Fibroblast of lung (primary cell): ENCODE measurements around the gene KLRB1.

Experiments
- EZH2 ChIP-seq: IDR thresholded peaks from 2 replicates; pipeline ENCODE4 v1.5.1; 2012; ENCODE audit warnings: low read length, control low read depth, mild to moderate bottlenecking; ENCODE audit errors: missing control alignments
- TF ChIP-seq, protein P1 (sequence below), 2 donors: IDR thresholded peaks in 1 of 2; conservative IDR thresholded peaks in 1 of 2; 1 replicate in 1 of 2; 2 replicates in 1 of 2; pipeline ENCODE4 v1.5.1; 2011 to 2012; ENCODE audit warnings: low read length in 2 of 2, control low read depth in 1 of 2, inconsistent platforms in 1 of 2, low read depth in 1 of 2, mild to moderate bottlenecking in 1 of 2

- TF ChIP-seq, protein P1, sequence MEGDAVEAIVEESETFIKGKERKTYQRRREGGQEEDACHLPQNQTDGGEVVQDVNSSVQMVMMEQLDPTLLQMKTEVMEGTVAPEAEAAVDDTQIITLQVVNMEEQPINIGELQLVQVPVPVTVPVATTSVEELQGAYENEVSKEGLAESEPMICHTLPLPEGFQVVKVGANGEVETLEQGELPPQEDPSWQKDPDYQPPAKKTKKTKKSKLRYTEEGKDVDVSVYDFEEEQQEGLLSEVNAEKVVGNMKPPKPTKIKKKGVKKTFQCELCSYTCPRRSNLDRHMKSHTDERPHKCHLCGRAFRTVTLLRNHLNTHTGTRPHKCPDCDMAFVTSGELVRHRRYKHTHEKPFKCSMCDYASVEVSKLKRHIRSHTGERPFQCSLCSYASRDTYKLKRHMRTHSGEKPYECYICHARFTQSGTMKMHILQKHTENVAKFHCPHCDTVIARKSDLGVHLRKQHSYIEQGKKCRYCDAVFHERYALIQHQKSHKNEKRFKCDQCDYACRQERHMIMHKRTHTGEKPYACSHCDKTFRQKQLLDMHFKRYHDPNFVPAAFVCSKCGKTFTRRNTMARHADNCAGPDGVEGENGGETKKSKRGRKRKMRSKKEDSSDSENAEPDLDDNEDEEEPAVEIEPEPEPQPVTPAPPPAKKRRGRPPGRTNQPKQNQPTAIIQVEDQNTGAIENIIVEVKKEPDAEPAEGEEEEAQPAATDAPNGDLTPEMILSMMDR (conservative IDR thresholded peaks at IDR 0.05 in 1 of 2, IDR thresholded peaks at IDR 0.05 in 1 of 2; ENCODE audit: low read depth in 1 of 2, low read length in 2 of 2) = no peak
- no peak for TF ChIP-seq EZH2
Observed at GRCh38 chr12:9607716-9608115, at the start of gene KLRB1.
